Upper lobe of right lung (tissue), 1 donor: ENCODE measurements around the gene MAPKAP1. TPM values are rescaled to one million over a fixed set of nuclear protein-coding genes. Genes with fewer than 3 reads are reported as not detected.
A peak's percentile ranks its signal among the peaks of the same experiment; 100 is the strongest.

Experiments used
- ATAC-seq: fragments of 200-7000 bp; cut with Tn5 transposase; one replicate; pipeline ENCODE4 v1.9.1; 2020; ENCODE audit warnings: mild to moderate bottlenecking, moderate library complexity
- DNase-seq: peaks from one replicate; pipeline ENCODE4 v3.0.0-alpha.2; 2020
- H3K27ac ChIP-seq: fragments of 200-600 bp; one replicate; pipeline ENCODE4 v1.8.0; 2022
- H3K27me3 ChIP-seq: fragments of 200-600 bp; one replicate; pipeline ENCODE4 v1.8.0; 2022; ENCODE audit warnings: mild to moderate bottlenecking
- H3K36me3 ChIP-seq: fragments of 200-600 bp; one replicate; pipeline ENCODE4 v1.8.0; 2022
- H3K4me1 ChIP-seq: fragments of 200-600 bp; one replicate; pipeline ENCODE4 v1.8.0; 2022
- H3K4me3 ChIP-seq: fragments of 200-600 bp; one replicate; pipeline ENCODE4 v1.8.0; 2022; ENCODE audit warnings: mild to moderate bottlenecking
- H3K9me3 ChIP-seq: fragments of 200-600 bp; one replicate; pipeline ENCODE4 v1.8.0; 2022
- CTCF ChIP-seq: fragments of 200-600 bp; IDR thresholded peaks from one replicate; pipeline ENCODE4 v1.8.0; 2022; ENCODE audit warnings: antibody characterized with exemption
- intact Hi-C: fragments of 100-400 bp; cut with DNase I; formaldehyde crosslinking; loops from one replicate; pipeline ENCODE4 v1.11.0; 2022
- total RNA-seq: library from RNA; stranded (reverse); fragmentation: NEBNext Ultra II Directional; extraction: Animal tissue kit (Norgen Biotek cat#: 25700); gene quantifications from one replicate; pipeline ENCODE4 v1.2.1, GENCODE V29; 2021
- donor health status: DM: no; HTN: yes; CAD: no; lungs with severe emphysema.

MAPKAP1 gene
- total RNA-seq, 1 donor from 2014 or later: 76.8 TPM

GRCh38 chr9:125428902-125429467, 278.0 kb downstream of the MAPKAP1 start:
- Histone ChIP-seq H3K27me3 (no peaks in the 10 kb centered on the region), H3K27ac (no peak overlapping the region), H3K36me3 (no peaks in the 10 kb centered on the region), H3K4me3 (no peak overlapping the region), H3K9me3 (no peaks in the 10 kb centered on the region), H3K4me1 (no peaks in the 10 kb centered on the region)
- TF ChIP-seq CTCF: no peak
- ATAC-seq (no peak), DNase-seq (no peak)
- intact Hi-C loops: no loop called here

- Histone ChIP-seq H3K4me1 (no peaks in the 10 kb centered on the region), H3K4me3 (no peak overlapping the region), H3K27me3 (no peaks in the 10 kb centered on the region), H3K27ac (no peak overlapping the region), H3K9me3 (no peaks in the 10 kb centered on the region), H3K36me3 (no peaks in the 10 kb centered on the region)
- ATAC-seq: peak; percentile 72
- intact Hi-C loops: no loop called here
- peak; percentile 74 for DNase-seq
- peak; percentile 50 for TF ChIP-seq CTCF
Observed at GRCh38 chr9:125428060-125428901, 278.7 kb downstream of the MAPKAP1 start.

- no peaks in the 10 kb centered on the region for H3K36me3 ChIP-seq
- no peaks in the 10 kb centered on the region for H3K4me1 ChIP-seq
- DNase-seq (no peak), ATAC-seq (no peak)
- H3K9me3 ChIP-seq: no peaks in the 10 kb centered on the region
- no peak overlapping the region for H3K4me3 ChIP-seq
- H3K27me3 ChIP-seq: no peaks in the 10 kb centered on the region
- intact Hi-C loops: no loop called here
- no peak overlapping the region for H3K27ac ChIP-seq
- TF ChIP-seq CTCF: no peak
Observed at GRCh38 chr9:125427556-125427955, 279.5 kb downstream of the MAPKAP1 start.

- intact Hi-C loops: no loop called here
- ATAC-seq (no peak), DNase-seq (no peak)
- H3K4me1 ChIP-seq: no peaks in the 10 kb centered on the region
- TF ChIP-seq CTCF: no peak
- H3K36me3 ChIP-seq: no peaks in the 10 kb centered on the region
- H3K4me3 ChIP-seq: no peak overlapping the region
- no peaks in the 10 kb centered on the region for H3K27me3 ChIP-seq
- H3K9me3 ChIP-seq: no peaks in the 10 kb centered on the region
- no peak overlapping the region for H3K27ac ChIP-seq
Observed at GRCh38 chr9:125426926-125427325, 280.1 kb downstream of the MAPKAP1 start.

GRCh38 chr9:125425901-125426515, 281.0 kb downstream of the MAPKAP1 start:
- no peaks in the 10 kb centered on the region for H3K4me1 ChIP-seq
- DNase-seq (no peak), ATAC-seq (no peak)
- H3K27me3 ChIP-seq: no peaks in the 10 kb centered on the region
- H3K27ac ChIP-seq: no peak overlapping the region
- TF ChIP-seq CTCF: no peak
- no peaks in the 10 kb centered on the region for H3K36me3 ChIP-seq
- intact Hi-C loops: no loop called here
- H3K4me3 ChIP-seq: no peak overlapping the region
- H3K9me3 ChIP-seq: no peaks in the 10 kb centered on the region
